Stomach (tissue), 9 donors: ENCODE measurements around the gene CEMP1. TPM values are rescaled to one million over a fixed set of nuclear protein-coding genes. Genes with fewer than 3 reads are reported as not detected.

ENCODE experiments used
- DNase-seq, 2 donors: peaks; one replicate each; pipeline versions ENCODE4 v3.0.0 to v3.0.0-alpha.2; 2013 to 2019
- H3K27ac ChIP-seq, 5 donors: fragments of 200-600 bp in 4 of 5; sonication (generic) in 4 of 5; one replicate each; pipeline ENCODE4 v1.5.1; 2013 to 2019; ENCODE audit warnings: mild to moderate bottlenecking in 1 of 5, moderate library complexity in 1 of 5
- H3K27me3 ChIP-seq, 3 donors: fragments of 200-600 bp; sonication (generic); one replicate each; pipeline ENCODE4 v1.5.1; 2017 to 2019; ENCODE audit warnings: mixed run types in 1 of 3
- H3K36me3 ChIP-seq, 4 donors: fragments of 200-600 bp; sonication (generic); 1 replicate in 3 of 4; 2 replicates in 1 of 4; pipeline ENCODE4 v1.5.1; 2016 to 2019
- H3K4me1 ChIP-seq, 4 donors: fragments of 200-600 bp; sonication (generic); one replicate each; pipeline ENCODE4 v1.5.1; 2016 to 2019
- H3K4me3 ChIP-seq, 4 donors: fragments of 200-600 bp; sonication (generic) in 3 of 4; one replicate each; pipeline ENCODE4 v1.5.1; 2016 to 2019; ENCODE audit warnings: mild to moderate bottlenecking in 1 of 4
- H3K9me3 ChIP-seq, 4 donors: fragments of 200-600 bp; sonication (generic); one replicate each; pipeline ENCODE4 v1.5.1; 2016 to 2019
- EP300 ChIP-seq: sonication (generic); formaldehyde crosslinking; IDR thresholded peaks from one replicate; pipeline ENCODE4 v1.6.1; 2017; ENCODE audit warnings: antibody characterized with exemption
- POLR2A ChIP-seq, 4 donors: fragments of 450-650 bp; IDR thresholded peaks; one replicate each; pipeline ENCODE4 v1.6.1; 2016; ENCODE audit warnings: antibody characterized with exemption in 4 of 4, control low read depth in 2 of 4, mild to moderate bottlenecking in 1 of 4, moderate library complexity in 1 of 4
- POLR2AphosphoS5 ChIP-seq, 3 donors: sonication (generic); formaldehyde crosslinking; IDR thresholded peaks; one replicate each; pipeline ENCODE4 v1.6.1; 2016; ENCODE audit warnings: antibody characterized with exemption in 3 of 3
- WGBS, 5 donors: extraction: QIAGEN DNeasy Blood & Tissue Kit in 3 of 5; methylation state at CpG; one replicate each; pipeline versions ENCODE4 v1.1.5 to v1.1.7; 2013 to 2018; 5-methylcytosine and 5-hydroxymethylcytosine counted together
- intact Hi-C: fragments of 100-400 bp; cut with DNase I; formaldehyde crosslinking; loops from one replicate; pipeline ENCODE4 v1.15.1; 2023; ENCODE audit warnings: low total_unique reads
- polyA plus RNA-seq, 3 donors: library from polyadenylated mRNA; stranded (reverse); fragments of 200-250 nt; gene quantifications; one replicate each; pipeline ENCODE4 v1.2.3, GENCODE V29; 2013
- total RNA-seq, 5 donors: library from RNA; depleted of rRNA; stranded (reverse); fragments of >200 nt; gene quantifications; one replicate each; pipeline versions ENCODE4 v1.1.0 to v1.2.3, GENCODE V29; 2014 to 2016
- TF ChIP-seq, protein P1 (sequence below), 7 experiments: fragments of 450-650 bp in 4 of 7; fragments of 200-600 bp in 3 of 7; sonication (generic) in 3 of 7; IDR thresholded peaks; one replicate each; pipeline ENCODE4 v1.5.1; 2016 to 2019; ENCODE audit warnings: antibody characterized with exemption in 7 of 7, control low read depth in 2 of 7, mild to moderate bottlenecking in 1 of 7
- donor health status: healthy with polysubstance abuse.
- donor health status: Bipolar disorder and iron deficiency.
- donor health status: healthy.

CEMP1 gene
- total and polyA plus RNA-seq, 8 donors, result 0.43 to 0.61 (median 0.58) TPM; not detected in 5

DNA sequence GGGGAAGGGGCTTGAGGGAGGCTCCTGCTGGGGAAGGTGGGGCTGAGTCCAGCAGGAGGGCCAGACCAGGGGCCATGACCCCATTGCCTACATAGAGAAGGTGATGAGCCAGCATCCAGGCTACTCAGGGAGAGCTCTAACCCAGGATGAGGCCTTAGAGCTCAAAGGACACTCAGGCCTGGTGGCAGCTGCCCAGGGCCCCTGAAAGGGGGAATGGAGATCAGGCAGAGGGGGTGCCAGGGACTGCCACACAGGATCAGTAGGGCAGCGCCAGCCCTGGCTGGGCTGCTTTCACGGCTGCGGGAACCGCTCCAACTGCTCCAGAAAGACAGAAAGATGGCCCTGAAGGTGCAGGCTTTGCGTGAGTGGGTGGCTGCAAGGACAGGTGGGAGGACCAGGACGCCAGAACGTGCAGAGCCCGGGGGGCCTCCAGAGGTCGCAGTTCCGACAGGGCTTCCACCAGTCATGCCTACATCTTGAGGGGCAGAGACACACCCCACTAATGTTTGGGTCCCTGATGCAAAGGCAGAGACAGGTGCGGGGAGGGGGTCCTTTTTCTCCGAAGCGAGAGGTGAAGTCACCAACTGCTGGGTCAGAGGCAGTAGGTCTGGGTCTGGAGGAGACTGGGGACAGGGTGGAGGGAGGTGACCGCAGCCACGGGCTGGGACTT lies 18.3 kb downstream of the CEMP1 start:
- H3K27ac ChIP-seq, result peak overlapping the region; percentile 96 to 99 (median 99)
- no peak for DNase-seq
- TF ChIP-seq, protein P1, sequence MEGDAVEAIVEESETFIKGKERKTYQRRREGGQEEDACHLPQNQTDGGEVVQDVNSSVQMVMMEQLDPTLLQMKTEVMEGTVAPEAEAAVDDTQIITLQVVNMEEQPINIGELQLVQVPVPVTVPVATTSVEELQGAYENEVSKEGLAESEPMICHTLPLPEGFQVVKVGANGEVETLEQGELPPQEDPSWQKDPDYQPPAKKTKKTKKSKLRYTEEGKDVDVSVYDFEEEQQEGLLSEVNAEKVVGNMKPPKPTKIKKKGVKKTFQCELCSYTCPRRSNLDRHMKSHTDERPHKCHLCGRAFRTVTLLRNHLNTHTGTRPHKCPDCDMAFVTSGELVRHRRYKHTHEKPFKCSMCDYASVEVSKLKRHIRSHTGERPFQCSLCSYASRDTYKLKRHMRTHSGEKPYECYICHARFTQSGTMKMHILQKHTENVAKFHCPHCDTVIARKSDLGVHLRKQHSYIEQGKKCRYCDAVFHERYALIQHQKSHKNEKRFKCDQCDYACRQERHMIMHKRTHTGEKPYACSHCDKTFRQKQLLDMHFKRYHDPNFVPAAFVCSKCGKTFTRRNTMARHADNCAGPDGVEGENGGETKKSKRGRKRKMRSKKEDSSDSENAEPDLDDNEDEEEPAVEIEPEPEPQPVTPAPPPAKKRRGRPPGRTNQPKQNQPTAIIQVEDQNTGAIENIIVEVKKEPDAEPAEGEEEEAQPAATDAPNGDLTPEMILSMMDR (IDR thresholded peaks at IDR 0.05), result no peak
- TF ChIP-seq POLR2AphosphoS5 (IDR thresholded peaks at IDR 0.05), result no peak
- TF ChIP-seq EP300, result no peak
- TF ChIP-seq POLR2A (IDR thresholded peaks at IDR 0.05), result no peak
- WGBS, 5 donors, result 39 to 46% (median 41%) methylated on average over 13 to 15 of the region's 15 CpGs
- intact Hi-C loops, result no loop called here
- peak overlapping the region; percentile 67 to 100 (median 86) for H3K4me3 ChIP-seq
- H3K9me3 ChIP-seq, result no peaks in the 10 kb centered on the region
- peaks cover 0 to 5% (median 0%) of the 10 kb centered on the region in 4 donors for H3K36me3 ChIP-seq
- H3K27me3 ChIP-seq, result no peaks in the 10 kb centered on the region
- H3K4me1 ChIP-seq, result peaks cover 48 to 66% (median 62%) of the 10 kb centered on the region in 4 donors

DNA sequence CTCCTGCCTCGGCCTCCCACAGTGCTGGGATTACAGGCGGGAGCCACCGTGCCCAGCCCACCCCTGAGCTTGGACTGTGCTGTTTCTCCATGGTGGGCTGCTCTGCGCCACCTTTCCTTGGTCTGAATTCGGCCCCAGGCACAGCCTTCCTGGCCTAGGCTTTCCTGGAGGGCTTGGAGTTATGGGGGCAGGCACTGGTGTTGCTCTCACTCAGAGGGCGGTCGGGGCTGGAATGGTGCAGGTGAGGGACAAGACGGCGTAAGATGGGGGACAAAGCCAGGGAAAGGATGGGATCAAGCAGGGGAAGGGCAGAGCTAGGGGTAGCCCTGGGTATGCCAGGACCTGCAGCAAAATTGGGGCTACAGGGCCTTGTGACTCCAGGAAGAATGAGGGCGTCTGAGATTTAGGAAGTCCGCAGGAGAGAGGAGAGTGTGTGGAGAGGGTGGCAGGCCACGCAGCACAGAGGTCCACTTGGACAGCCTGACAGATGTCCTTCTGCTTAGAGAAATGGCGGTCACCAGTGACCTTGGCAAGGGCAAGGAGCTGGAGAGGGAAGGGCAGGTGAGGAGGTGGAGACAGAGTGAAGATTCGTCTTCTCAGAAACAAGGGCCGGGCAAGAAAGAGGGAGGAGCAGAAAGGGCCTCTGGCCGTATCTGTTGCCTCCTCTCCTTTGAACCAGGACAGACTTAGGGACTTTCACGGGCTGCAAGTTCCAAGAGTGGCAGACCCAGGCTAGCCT lies 19.0 kb downstream of the CEMP1 start:
- Histone ChIP-seq H3K9me3 (no peaks in the 10 kb centered on the region), H3K27ac (peak overlapping the region in 4 of 5 donors; percentile 97 to 99 (median 99)), H3K4me3 (no peak overlapping the region), H3K27me3 (no peaks in the 10 kb centered on the region), H3K36me3 (peaks cover 0 to 5% (median 0%) of the 10 kb centered on the region in 4 donors), H3K4me1 (peaks cover 41 to 59% (median 55%) of the 10 kb centered on the region in 4 donors)
- WGBS, 5 donors, result 89 to 95% (median 91%) methylated on average over 12 to 17 of the region's 17 CpGs
- intact Hi-C loops, result no loop called here
- TF ChIP-seq, protein P1 (IDR thresholded peaks at IDR 0.05), result no peak
- TF ChIP-seq POLR2AphosphoS5 (IDR thresholded peaks at IDR 0.05) (no peak), EP300 (no peak), POLR2A (IDR thresholded peaks at IDR 0.05) (no peak)
- DNase-seq, result no peak

DNA sequence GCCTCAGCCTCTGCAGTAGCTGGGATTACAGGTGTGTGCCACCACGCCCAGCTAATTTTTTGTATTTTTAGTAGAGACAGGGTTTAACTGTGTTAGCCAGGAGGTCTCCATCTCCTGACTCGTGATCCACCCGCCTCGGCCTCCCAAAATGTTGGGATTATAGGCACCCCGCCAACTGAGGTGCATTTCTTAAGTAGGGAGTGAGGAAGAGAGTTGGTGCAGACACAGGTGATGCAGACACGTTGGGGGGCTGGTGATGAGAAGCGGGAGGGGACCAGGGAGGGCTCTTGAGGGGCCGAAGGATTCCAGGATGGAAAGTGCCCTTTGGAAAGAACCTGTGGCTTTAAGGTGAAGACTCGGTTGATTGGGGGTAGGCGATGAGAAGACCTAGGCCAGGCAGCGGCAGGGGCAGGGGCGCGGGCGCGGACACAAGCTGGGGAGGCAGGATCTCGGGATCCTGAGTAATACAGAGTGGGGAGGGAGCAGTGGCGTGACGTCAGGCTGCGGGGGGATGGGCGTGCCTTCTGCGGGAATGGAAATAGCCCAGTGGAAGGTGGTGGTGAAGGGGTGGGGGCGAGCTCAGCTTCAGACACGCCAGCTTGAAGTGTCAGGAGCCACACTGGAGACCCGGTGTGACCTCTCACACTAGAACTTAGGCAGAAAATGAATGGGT lies 19.9 kb downstream of the CEMP1 start:
- Histone ChIP-seq H3K36me3 (peaks cover 0 to under 1% (median 0%) of the 10 kb centered on the region in 4 donors), H3K27ac (peak overlapping the region in 1 of 5 donors; percentile 99), H3K4me3 (no peak overlapping the region), H3K9me3 (no peaks in the 10 kb centered on the region), H3K4me1 (peaks cover 32 to 50% (median 46%) of the 10 kb centered on the region in 4 donors), H3K27me3 (no peaks in the 10 kb centered on the region)
- peak; percentile 58 to 87 for DNase-seq
- WGBS, 5 donors, result 34 to 50% (median 42%) methylated on average over 24 of the region's 24 CpGs
- TF ChIP-seq POLR2AphosphoS5 (IDR thresholded peaks at IDR 0.05) (peak in 1 of 3 donors; percentile 26), POLR2A (IDR thresholded peaks at IDR 0.05) (no peak), EP300 (no peak)
- TF ChIP-seq, protein P1 (IDR thresholded peaks at IDR 0.05), result no peak
- intact Hi-C loops, result no loop called here

DNA sequence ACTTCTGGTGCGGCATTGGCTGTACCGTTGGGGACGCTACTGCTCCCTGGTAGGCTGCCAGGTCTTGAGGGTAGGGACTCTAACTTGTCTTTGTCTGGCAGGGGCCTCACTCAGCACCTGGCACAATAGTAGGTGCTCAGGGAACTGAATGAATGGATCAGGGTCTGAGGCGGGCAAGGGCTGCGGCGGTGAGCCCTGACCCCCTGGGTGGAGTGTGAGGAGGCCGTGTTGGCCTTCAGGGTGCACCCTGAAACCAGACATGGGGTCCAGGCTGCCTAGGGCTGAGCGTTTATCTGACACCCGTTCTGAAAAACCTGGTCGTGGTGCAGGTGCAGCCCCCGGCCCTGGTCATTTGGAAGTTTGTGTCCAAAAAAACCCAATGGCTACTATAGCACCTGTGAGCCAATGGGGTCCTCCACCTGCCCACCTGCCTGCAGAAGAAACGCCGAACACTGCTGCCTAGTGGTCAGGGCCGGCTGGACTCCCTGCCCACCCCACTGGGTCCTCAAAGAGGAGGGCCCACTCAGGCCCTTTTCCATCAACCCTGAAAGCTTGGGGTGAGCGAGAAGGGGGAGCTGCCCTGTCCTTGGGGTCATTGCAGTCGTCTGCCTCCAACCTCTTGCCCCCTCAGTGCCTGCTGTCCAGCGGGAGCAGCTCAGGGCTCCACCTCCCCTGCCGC lies 22.3 kb downstream of the CEMP1 start:
- DNase-seq, result no peak
- TF ChIP-seq POLR2AphosphoS5 (IDR thresholded peaks at IDR 0.05) (no peak), EP300 (no peak), POLR2A (IDR thresholded peaks at IDR 0.05) (no peak)
- TF ChIP-seq, protein P1 (IDR thresholded peaks at IDR 0.05), result no peak
- Histone ChIP-seq H3K9me3 (no peaks in the 10 kb centered on the region), H3K36me3 (no peaks in the 10 kb centered on the region), H3K4me3 (no peak overlapping the region), H3K27me3 (no peaks in the 10 kb centered on the region), H3K27ac (no peak overlapping the region), H3K4me1 (peaks cover 16 to 34% (median 27%) of the 10 kb centered on the region in 4 donors)
- intact Hi-C loops, result no loop called here
- WGBS, 5 donors, result 91 to 94% (median 92%) methylated on average over 17 to 18 of the region's 18 CpGs
